MM.1S (cell line): ENCODE data around the gene ARHGEF18.

ENCODE experiments used
- DNase-seq: peaks from one replicate; pipeline ENCODE4 v3.0.0-alpha.2; 2015
- H2AFZ ChIP-seq: fragments of 300-600 bp; sonication (generic); 2 replicates; pipeline ENCODE4 v1.6.0; 2016; ENCODE audit warnings: antibody characterized with exemption, low read length
- H3F3A ChIP-seq: fragments of 300-600 bp; sonication (generic); 2 replicates; pipeline ENCODE4 v1.6.1; 2016; ENCODE audit warnings: mild to moderate bottlenecking, antibody characterized with exemption, low read length, moderate library complexity, mixed read lengths; ENCODE audit not compliant: insufficient read depth
- H3K27ac ChIP-seq: fragments of 300-600 bp; sonication (generic); 2 replicates; pipeline ENCODE4 v1.5.1; 2016; ENCODE audit warnings: mild to moderate bottlenecking, low read length
- H3K27me3 ChIP-seq: fragments of 300-600 bp; sonication (generic); replicated peaks from 2 replicates; pipeline ENCODE4 v1.6.0; 2016; ENCODE audit warnings: low read length; ENCODE audit not compliant: insufficient read depth
- H3K36me3 ChIP-seq: fragments of 300-600 bp; sonication (generic); replicated peaks from 2 replicates; pipeline ENCODE4 v1.6.1; 2016; ENCODE audit warnings: mild to moderate bottlenecking, low read length, mixed read lengths; ENCODE audit not compliant: insufficient read depth
- H3K4me1 ChIP-seq: fragments of 300-600 bp; sonication (generic); 2 replicates; pipeline ENCODE4 v1.6.1; 2016; ENCODE audit warnings: low read length, mixed read lengths
- H3K4me2 ChIP-seq: fragments of 300-600 bp; sonication (generic); 2 replicates; pipeline ENCODE4 v1.6.0; 2016; ENCODE audit warnings: low read depth, low read length
- H3K4me3 ChIP-seq: fragments of 300-600 bp; sonication (generic); 2 replicates; pipeline ENCODE4 v1.5.1; 2016; ENCODE audit warnings: low read length, mixed read lengths
- H3K79me2 ChIP-seq: fragments of 300-600 bp; sonication (generic); 2 replicates; pipeline ENCODE4 v1.6.1; 2016; ENCODE audit warnings: mixed run types, low read length, mixed read lengths
- H3K9ac ChIP-seq: fragments of 300-600 bp; sonication (generic); 2 replicates; pipeline ENCODE4 v1.6.1; 2016; ENCODE audit warnings: low read length, mixed read lengths
- H3K9me2 ChIP-seq: fragments of 300-600 bp; sonication (generic); replicated peaks from 2 replicates; pipeline ENCODE4 v1.6.1; 2016; ENCODE audit warnings: mild to moderate bottlenecking, low read length, mixed read lengths; ENCODE audit not compliant: insufficient read depth
- H3K9me3 ChIP-seq: fragments of 300-600 bp; sonication (generic); replicated peaks from 2 replicates; pipeline ENCODE4 v1.6.1; 2016; ENCODE audit warnings: mild to moderate bottlenecking, low read length, mixed read lengths; ENCODE audit not compliant: insufficient read depth
- H4K20me1 ChIP-seq: fragments of 300-600 bp; sonication (generic); 2 replicates; pipeline ENCODE4 v1.6.1; 2016; ENCODE audit warnings: mild to moderate bottlenecking, low read length, moderate library complexity, mixed read lengths; ENCODE audit not compliant: insufficient read depth
- EZH2 ChIP-seq: fragments of 300-600 bp; sonication (generic); optimal IDR thresholded peaks from 2 replicates; pipeline ENCODE3; 2017; ENCODE audit warnings: low read depth, mild to moderate bottlenecking, antibody characterized with exemption, low read length, mixed read lengths
- EZH2phosphoT487 ChIP-seq: fragments of 300-600 bp; sonication (generic); IDR thresholded peaks from 2 replicates; pipeline ENCODE4 v1.6.1; 2018; ENCODE audit warnings: antibody characterized with exemption, low read length
- TF ChIP-seq, protein P1 (sequence below): fragments of 300-600 bp; sonication (generic); IDR thresholded peaks from 2 replicates; pipeline ENCODE4 v1.5.1; 2016; ENCODE audit warnings: antibody characterized with exemption, low read length, mixed read lengths

ARHGEF18 gene

DNA sequence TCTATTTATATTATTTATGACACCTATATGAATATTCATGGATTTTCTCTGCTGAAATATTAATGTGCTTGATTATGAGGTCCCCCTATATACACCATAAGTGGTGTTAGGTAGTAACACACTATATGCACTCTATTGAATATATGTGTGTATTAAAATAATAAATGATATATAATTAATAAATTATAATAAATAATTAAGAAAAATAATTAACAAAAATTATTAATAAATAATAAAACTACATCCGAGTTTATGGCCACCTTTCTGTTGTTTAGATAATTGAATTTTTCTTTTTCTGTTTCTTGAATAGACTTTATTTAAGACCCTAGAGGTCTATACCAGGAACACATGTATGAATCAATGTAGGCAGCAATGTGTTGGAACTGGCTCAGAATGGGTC, 20.9 kb upstream of the ARHGEF18 start:
- no peaks in the 10 kb centered on the region for H4K20me1 ChIP-seq
- H3K4me2 ChIP-seq = no peak overlapping the region
- no peaks in the 10 kb centered on the region for H3K9me2 ChIP-seq
- H3K4me1 ChIP-seq = peaks cover 4% of the 10 kb centered on the region; the same call in 1 of the 2 replicates
- H3K4me3 ChIP-seq = no peak overlapping the region
- TF ChIP-seq, protein P1, sequence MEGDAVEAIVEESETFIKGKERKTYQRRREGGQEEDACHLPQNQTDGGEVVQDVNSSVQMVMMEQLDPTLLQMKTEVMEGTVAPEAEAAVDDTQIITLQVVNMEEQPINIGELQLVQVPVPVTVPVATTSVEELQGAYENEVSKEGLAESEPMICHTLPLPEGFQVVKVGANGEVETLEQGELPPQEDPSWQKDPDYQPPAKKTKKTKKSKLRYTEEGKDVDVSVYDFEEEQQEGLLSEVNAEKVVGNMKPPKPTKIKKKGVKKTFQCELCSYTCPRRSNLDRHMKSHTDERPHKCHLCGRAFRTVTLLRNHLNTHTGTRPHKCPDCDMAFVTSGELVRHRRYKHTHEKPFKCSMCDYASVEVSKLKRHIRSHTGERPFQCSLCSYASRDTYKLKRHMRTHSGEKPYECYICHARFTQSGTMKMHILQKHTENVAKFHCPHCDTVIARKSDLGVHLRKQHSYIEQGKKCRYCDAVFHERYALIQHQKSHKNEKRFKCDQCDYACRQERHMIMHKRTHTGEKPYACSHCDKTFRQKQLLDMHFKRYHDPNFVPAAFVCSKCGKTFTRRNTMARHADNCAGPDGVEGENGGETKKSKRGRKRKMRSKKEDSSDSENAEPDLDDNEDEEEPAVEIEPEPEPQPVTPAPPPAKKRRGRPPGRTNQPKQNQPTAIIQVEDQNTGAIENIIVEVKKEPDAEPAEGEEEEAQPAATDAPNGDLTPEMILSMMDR = no peak
- TF ChIP-seq EZH2 (no peak), EZH2phosphoT487 (no peak)
- no peak overlapping the region for H3K9ac ChIP-seq
- no peak overlapping the region for H3K27ac ChIP-seq
- H3K36me3 ChIP-seq = no peaks in the 10 kb centered on the region
- no peaks in the 10 kb centered on the region for H3K79me2 ChIP-seq
- H3F3A ChIP-seq = no peaks in the 10 kb centered on the region
- H2AFZ ChIP-seq = no peak overlapping the region
- no peaks in the 10 kb centered on the region for H3K27me3 ChIP-seq
- DNase-seq = no peak
- no peaks in the 10 kb centered on the region for H3K9me3 ChIP-seq

DNA sequence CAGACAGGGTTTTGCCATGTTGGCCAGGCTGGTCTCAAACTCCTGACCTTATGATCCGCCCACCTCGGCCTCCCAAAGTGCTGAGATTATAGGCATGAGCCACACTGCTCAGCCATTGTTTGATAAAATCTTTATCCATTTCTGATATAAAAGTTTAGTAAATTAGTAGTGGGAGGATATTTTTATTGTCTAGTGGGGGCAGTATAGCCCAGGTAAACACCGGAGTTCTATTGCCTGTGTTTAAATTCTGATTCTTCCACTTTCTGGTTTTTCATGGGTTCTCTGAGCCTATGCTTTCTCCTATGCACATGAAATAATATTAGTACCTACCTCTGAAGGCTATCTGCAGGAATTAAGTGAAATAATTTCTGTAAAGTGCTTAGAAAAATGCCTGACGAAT, 20.1 kb upstream of the ARHGEF18 start:
- H3F3A ChIP-seq = no peaks in the 10 kb centered on the region
- TF ChIP-seq, protein P1 = peak; percentile 47
- TF ChIP-seq EZH2 = no peak
- no peak for TF ChIP-seq EZH2phosphoT487
- no peak overlapping the region for H3K4me3 ChIP-seq
- no peaks in the 10 kb centered on the region for H3K36me3 ChIP-seq
- no peaks in the 10 kb centered on the region for H3K9me3 ChIP-seq
- H3K27ac ChIP-seq = no peak overlapping the region
- no peak overlapping the region for H2AFZ ChIP-seq
- peak; percentile 48 for DNase-seq
- no peaks in the 10 kb centered on the region for H4K20me1 ChIP-seq
- H3K27me3 ChIP-seq = no peaks in the 10 kb centered on the region
- no peaks in the 10 kb centered on the region for H3K9me2 ChIP-seq
- H3K9ac ChIP-seq = no peak overlapping the region
- H3K4me1 ChIP-seq = peaks cover 4% of the 10 kb centered on the region; the same call in 1 of the 2 replicates
- H3K79me2 ChIP-seq = no peaks in the 10 kb centered on the region
- no peak overlapping the region for H3K4me2 ChIP-seq

DNA sequence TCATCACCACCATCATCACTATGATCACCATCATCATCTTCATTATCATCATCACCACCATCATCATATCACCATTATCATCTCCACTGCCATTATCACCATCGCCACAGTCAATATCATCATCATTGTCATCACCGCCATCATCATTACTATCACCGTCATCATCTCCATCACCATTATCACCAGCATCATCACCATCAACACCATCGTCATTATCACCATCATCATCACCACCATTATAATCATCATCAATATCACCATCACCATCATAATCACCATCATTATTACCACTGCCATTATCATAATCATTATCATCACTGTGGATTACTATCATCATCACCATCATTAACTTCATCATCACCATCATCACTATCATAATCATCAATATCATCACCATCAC, 17.3 kb upstream of the ARHGEF18 start:
- Histone ChIP-seq H3K36me3 (no peaks in the 10 kb centered on the region), H4K20me1 (no peaks in the 10 kb centered on the region), H3K9me2 (no peaks in the 10 kb centered on the region), H3K4me1 (peaks cover 17% of the 10 kb centered on the region), H2AFZ (no peak overlapping the region), H3K4me2 (no peak overlapping the region), H3K79me2 (no peaks in the 10 kb centered on the region), H3K27ac (no peak overlapping the region), H3K9me3 (no peaks in the 10 kb centered on the region), H3K27me3 (no peaks in the 10 kb centered on the region), H3K4me3 (no peak overlapping the region), H3F3A (peaks cover 6% of the 10 kb centered on the region), H3K9ac (no peak overlapping the region)
- no peak for DNase-seq
- TF ChIP-seq EZH2phosphoT487 (no peak), EZH2 (no peak)
- TF ChIP-seq, protein P1 = no peak
